Measurements from ENCODE around the gene NRG2.

DNA sequence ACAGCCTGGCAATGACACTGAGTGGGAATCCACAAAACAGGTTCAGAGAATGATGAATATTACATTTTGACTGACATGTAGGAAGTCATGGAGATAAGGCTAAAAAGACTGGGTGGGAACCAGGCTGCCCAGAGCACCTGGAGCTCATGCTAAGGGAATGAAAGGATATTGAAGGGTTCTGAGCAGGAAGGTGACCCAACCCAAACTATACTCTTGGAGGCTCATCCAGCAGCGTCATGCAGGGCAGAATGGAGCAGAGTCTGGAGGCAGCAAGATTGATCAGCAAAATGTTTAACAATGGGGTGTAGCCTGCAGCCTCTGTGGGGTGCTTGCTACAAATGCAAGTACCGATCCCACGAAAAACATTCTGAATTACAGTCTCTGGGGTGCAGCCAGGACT is 127.3 kb downstream of the NRG2 start:
- TF ChIP-seq POLR2AphosphoS5 (IDR thresholded peaks at IDR 0.05) = no peak
- TF ChIP-seq CTCF (IDR thresholded peaks at IDR 0.05) = no peak
- no peak for TF ChIP-seq POLR2A (IDR thresholded peaks at IDR 0.05)
